ENCODE results near the gene SHISAL2B.

DNA sequence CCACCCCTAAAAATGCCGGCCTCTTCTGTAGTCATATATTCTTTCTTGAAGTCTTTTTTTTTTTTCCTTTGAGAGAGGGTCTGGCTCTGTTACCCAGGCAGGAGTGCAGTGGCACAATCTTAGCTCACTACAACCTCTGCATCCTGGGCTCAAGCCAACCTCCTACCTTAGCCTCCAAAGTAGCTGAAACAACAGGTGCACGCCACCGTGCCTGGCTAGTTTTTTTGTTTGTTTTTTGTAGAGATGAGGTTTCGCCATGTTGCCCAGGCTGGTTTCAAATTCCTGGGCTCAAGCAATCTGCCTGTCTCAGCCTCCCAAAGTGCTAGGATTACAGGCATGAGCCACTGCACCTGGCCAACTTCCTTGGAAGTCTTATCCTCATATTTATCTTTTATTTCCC, 59.1 kb downstream of the SHISAL2B start:
- TF ChIP-seq, protein P1, sequence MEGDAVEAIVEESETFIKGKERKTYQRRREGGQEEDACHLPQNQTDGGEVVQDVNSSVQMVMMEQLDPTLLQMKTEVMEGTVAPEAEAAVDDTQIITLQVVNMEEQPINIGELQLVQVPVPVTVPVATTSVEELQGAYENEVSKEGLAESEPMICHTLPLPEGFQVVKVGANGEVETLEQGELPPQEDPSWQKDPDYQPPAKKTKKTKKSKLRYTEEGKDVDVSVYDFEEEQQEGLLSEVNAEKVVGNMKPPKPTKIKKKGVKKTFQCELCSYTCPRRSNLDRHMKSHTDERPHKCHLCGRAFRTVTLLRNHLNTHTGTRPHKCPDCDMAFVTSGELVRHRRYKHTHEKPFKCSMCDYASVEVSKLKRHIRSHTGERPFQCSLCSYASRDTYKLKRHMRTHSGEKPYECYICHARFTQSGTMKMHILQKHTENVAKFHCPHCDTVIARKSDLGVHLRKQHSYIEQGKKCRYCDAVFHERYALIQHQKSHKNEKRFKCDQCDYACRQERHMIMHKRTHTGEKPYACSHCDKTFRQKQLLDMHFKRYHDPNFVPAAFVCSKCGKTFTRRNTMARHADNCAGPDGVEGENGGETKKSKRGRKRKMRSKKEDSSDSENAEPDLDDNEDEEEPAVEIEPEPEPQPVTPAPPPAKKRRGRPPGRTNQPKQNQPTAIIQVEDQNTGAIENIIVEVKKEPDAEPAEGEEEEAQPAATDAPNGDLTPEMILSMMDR (IDR thresholded peaks at IDR 0.05; ENCODE audit: low read length): no peak
- TF ChIP-seq EZH2 (optimal IDR thresholded peaks at IDR 0.05; ENCODE audit: low read depth, low read length) (no peak), EZH2phosphoT487 (IDR thresholded peaks at IDR 0.05; ENCODE audit: low read length) (no peak)

All from MM.1S (cell line).